Activated naive CD8-positive, alpha-beta T cell treated with anti-CD3 and anti-CD28 coated beads, Interleukin-2, amount 10 ng/mL, durations not matched to agents 7 days and 5 days (primary cell): ENCODE data around the gene ULBP1. TPM values are rescaled to one million over a fixed set of nuclear protein-coding genes. Genes with fewer than 3 reads are reported as not detected.
"Not testable (repeated sequence)": the region's sequence is repeated elsewhere in the genome, so short reads cannot be mapped to it uniquely, and the experiment has no call there.

ENCODE experiments used
- ATAC-seq: fragments of 150-1000 bp; cut with Tn5 transposase; one replicate; pipeline ENCODE4 v1.10.0; 2021; ENCODE audit warnings: low read depth, moderate library complexity
- POLR2A ChIA-PET: fragments of 350-600 bp; sonication (Branson Sonifier 250); formaldehyde crosslinking; loops from one replicate; lab custom pipeline; 2021; ENCODE audit warnings: antibody characterized with exemption; lab: Charles Lee
- DNase-seq: peaks from one replicate; pipeline ENCODE4 v3.0.0; 2021
- H3K27ac Mint-ChIP-seq: one replicate; pipeline ENCODE4 v1.8.0; 2022; ENCODE audit warnings: mild to moderate bottlenecking, mixed read lengths
- H3K27me3 Mint-ChIP-seq: one replicate; pipeline ENCODE4 v1.8.0; 2022; ENCODE audit warnings: mild to moderate bottlenecking, moderate library complexity, mixed read lengths
- H3K36me3 Mint-ChIP-seq: one replicate; pipeline ENCODE4 v1.8.0; 2021; ENCODE audit warnings: mild to moderate bottlenecking, mixed read lengths
- H3K4me1 Mint-ChIP-seq: one replicate; pipeline ENCODE4 v1.8.0; 2021; ENCODE audit warnings: mixed read lengths
- H3K4me3 Mint-ChIP-seq: one replicate; pipeline ENCODE4 v1.8.0; 2022; ENCODE audit warnings: mild to moderate bottlenecking, moderate library complexity, mixed read lengths
- H3K9me3 Mint-ChIP-seq: one replicate; pipeline ENCODE4 v1.8.0; 2021; ENCODE audit warnings: mixed read lengths
- total RNA-seq, 2 experiments: library from RNA; stranded (reverse); gene quantifications; one replicate each; pipeline ENCODE4 v1.2.3, GENCODE V29; 2021

ULBP1 gene
- total RNA-seq, 2 experiments from 2014 or later = 0.91 to 0.97 TPM

DNA sequence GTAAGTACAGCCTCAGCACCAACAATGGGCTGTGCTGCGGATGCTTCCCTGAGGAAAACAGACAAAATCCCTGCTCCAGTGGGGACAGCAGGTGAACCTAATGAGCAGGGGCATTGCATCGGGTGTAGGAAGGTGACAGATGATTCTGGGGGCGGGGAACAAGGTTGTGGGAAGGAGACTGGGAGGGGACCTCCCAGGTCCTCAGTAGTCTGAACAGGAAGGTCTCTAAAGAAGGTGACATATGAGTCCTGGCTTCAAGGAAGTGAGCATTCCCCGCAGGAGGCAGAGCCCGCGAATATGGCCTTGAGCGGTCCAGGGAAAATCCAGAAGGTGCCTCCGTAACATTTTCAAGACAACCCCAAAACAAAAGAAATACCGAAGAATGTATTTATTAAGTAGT is 19.4 kb downstream of the ULBP1 start:
- no peak for ATAC-seq
- Mint-ChIP-seq H3K27me3 (peaks cover 87% of the 10 kb centered on the region), H3K27ac (no peak overlapping the region), H3K4me3 (no peak overlapping the region), H3K36me3 (peaks cover 2% of the 10 kb centered on the region), H3K4me1 (no peaks in the 10 kb centered on the region), H3K9me3 (peaks cover 2% of the 10 kb centered on the region)
- DNase-seq = no peak
- POLR2A ChIA-PET = no interaction called here

DNA sequence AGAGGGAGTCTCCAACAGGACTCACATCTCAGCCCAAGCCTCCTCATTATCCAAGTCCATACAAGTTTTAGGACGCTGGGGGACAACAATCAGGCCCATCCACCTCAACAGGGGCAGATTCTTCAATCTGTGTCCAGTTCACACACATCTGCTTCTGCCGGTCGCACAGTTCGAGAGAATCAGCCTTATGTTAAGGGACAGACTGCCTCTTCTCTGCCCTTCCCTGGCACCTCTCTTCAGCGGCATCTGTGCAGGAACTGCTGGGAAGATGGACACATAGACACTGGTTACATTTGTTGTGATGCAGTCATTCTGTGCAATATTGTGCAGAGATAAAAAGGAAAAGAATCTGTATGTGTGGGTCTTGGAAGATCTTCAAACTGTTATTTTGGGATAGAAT is 21.0 kb downstream of the ULBP1 start:
- ATAC-seq = no peak
- H3K27ac Mint-ChIP-seq = no peak overlapping the region
- H3K4me3 Mint-ChIP-seq = no peak overlapping the region
- DNase-seq = no peak
- H3K27me3 Mint-ChIP-seq = peaks cover 91% of the 10 kb centered on the region
- H3K4me1 Mint-ChIP-seq = peaks cover 8% of the 10 kb centered on the region
- peaks cover 9% of the 10 kb centered on the region for H3K9me3 Mint-ChIP-seq
- POLR2A ChIA-PET = interaction anchor here (0.6 to 0.7 kb wide), 3 partner anchors 68 to 267 kb away, joined by 3 to 4 read pairs (median 3); no protein-coding TSS in a partner anchor
- H3K36me3 Mint-ChIP-seq = peaks cover 5% of the 10 kb centered on the region

DNA sequence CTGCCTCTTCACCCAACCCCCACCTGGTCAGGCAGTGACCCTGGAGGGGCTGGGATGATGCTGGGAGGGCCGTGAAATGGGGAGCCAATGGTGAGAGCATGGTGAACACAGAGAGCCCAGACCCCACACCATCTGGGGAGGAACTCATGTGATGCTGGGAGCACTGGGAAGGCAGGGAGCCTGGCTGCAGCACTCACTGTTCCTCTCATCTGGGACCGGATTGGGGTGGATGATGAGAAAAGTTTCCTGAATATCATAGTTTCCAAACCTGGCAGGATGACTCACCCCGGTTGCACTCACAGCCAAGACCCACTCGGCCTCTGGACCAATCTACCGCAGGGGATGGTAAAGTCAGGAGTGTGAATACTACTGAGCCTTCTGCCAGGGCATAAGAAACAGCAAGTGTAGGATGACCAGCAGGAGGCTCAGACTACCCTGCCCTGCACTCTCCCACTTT is 21.8 kb downstream of the ULBP1 start:
- H3K36me3 Mint-ChIP-seq = peaks cover 5% of the 10 kb centered on the region
- peaks cover 95% of the 10 kb centered on the region for H3K27me3 Mint-ChIP-seq
- H3K4me3 Mint-ChIP-seq = no peak overlapping the region
- peaks cover 9% of the 10 kb centered on the region for H3K9me3 Mint-ChIP-seq
- H3K27ac Mint-ChIP-seq = no peak overlapping the region
- POLR2A ChIA-PET = no interaction called here
- no peak for ATAC-seq
- no peak for DNase-seq
- peaks cover 14% of the 10 kb centered on the region for H3K4me1 Mint-ChIP-seq

DNA sequence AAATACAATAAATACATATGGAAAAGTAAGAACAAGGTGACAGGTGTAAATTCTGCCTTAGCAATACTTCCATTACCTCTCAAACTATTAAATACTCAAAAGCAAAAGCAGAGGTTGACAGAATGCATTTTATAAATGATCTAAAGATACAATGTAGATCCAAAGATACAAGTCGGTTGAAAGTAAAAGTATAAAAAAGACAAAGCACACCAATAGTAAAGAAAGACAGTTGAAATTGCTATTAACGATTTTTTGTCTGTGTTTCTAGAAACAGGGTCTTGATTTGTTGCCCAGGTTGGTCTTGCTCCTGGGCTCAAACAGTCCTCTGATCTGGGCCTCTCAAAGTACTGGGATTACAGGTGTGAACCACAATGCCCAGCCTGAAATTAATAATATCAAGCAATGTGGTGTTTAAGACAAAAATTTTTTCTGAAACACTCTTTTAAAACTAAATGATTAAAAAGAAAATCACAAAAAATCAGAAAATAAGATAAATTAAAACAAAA is 23.9 kb downstream of the ULBP1 start:
- DNase-seq (no peak), ATAC-seq (no peak)
- H3K36me3 Mint-ChIP-seq = peaks cover 5% of the 10 kb centered on the region
- peaks cover 94% of the 10 kb centered on the region for H3K27me3 Mint-ChIP-seq
- peaks cover 25% of the 10 kb centered on the region for H3K4me1 Mint-ChIP-seq
- H3K9me3 Mint-ChIP-seq = peaks cover 9% of the 10 kb centered on the region
- H3K27ac Mint-ChIP-seq = no peak overlapping the region
- POLR2A ChIA-PET = no interaction called here
- no peak overlapping the region for H3K4me3 Mint-ChIP-seq

DNA sequence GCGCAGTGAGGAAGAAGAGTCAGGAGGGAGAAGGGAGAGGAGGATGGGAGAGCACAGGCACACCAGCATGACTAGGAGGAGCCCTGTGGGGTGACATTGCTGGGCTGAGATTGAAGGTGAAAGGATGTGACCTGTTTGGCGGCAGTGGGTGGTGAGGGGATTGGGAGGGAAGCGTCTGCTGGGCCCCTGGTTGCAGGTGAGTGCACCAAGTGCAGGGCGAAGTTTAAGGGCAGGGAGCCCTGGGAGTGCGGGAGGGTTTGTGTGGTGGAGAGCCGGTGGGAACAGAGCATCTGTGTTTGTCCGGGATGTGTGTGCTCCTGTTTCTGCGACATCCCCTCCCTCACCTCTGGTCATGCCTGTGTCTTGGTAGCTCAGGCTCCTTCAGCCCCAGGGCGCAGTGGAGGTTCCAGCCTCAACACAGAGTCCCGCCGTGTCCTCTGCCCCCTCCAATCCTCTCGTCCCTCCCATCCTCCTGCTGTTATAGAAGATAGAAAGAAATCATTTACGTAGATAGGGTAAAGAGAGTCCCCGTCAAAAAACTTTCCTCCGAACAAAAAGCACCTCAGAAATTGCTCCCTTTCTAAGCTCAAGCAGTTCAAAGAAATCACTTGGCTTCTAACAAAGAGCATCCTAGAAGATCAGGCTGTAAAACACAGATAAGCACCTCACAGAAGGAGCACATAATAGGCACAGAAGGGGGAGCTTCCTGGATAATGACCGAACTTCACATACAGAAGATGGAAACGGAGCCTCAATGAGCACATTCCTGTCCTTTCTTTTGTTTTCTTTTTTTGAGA is 25.0 kb downstream of the ULBP1 start:
- peaks cover 25% of the 10 kb centered on the region for H3K4me1 Mint-ChIP-seq
- peaks cover 94% of the 10 kb centered on the region for H3K27me3 Mint-ChIP-seq
- DNase-seq (no peak), ATAC-seq (no peak)
- H3K27ac Mint-ChIP-seq = no peak overlapping the region
- POLR2A ChIA-PET = no interaction called here
- H3K9me3 Mint-ChIP-seq = peaks cover 9% of the 10 kb centered on the region
- no peak overlapping the region for H3K4me3 Mint-ChIP-seq
- H3K36me3 Mint-ChIP-seq = peaks cover 5% of the 10 kb centered on the region

DNA sequence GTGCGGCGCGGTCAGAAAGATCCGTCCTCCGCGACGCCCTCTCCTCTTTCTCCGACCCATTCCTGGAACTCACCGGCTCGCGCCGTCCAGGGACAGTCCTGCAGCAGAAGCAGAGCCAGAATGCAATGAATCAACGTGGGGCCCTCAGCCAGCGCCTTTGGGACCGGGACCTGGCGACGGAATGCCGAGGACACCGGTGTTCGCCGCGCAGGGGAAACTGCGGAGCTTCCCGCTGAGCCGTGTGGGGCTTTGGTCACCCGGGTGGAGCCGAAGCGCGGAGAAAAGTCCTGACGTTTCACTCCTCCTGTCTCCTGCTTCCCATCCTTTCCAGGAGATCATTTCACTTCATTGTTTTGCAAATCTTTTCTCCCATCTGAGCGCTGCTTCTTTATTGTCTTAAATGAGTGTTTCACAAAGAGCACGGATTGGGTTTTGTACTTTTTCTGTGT is 26.5 kb downstream of the ULBP1 start:
- H3K4me1 Mint-ChIP-seq = peaks cover 25% of the 10 kb centered on the region
- H3K4me3 Mint-ChIP-seq = peak overlapping the region; percentile 76
- DNase-seq (no peak), ATAC-seq (no peak)
- peaks cover 95% of the 10 kb centered on the region for H3K27me3 Mint-ChIP-seq
- POLR2A ChIA-PET = no interaction called here
- peaks cover 5% of the 10 kb centered on the region for H3K36me3 Mint-ChIP-seq
- H3K9me3 Mint-ChIP-seq = peaks cover 9% of the 10 kb centered on the region
- peak overlapping the region; percentile 3 for H3K27ac Mint-ChIP-seq

DNA sequence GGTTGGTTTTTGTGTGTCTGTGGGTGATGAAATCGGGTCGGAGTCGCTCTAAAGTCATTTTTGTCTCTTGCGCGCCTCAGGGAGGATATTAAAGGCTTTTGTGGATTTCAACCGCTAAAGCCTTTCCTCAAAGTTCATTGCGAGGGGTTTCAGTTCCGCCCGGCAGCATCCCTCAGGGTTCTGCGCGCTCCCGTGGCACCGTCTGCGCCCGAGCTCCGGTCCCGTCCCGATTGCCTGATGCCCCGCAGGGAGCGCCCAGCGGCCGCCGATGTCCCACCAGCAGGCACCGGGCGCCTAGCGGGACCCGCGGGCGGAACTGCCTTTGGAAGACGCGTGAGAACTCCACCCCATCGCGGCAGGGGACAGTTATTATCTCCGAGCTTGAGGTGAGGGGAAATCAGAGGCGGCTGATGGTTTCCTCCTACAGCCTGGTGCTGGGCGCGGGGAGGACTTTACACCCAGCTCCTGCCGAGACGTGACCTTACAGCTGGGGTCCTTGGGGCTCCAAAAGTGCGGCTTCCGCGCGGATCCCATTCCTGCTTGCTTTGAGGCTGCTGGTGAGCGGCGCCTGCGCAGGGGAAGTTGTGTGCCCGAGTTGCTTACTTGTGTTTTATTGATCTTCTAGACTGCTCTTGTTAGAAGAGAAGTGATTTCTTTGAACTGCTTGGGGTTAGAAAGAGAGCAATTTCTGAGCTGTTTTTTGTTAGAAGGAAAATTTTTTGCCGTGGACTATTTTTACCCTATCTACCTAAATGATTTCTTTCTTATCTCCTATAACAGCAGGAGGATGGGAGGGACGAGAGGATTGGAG is 27.1 kb downstream of the ULBP1 start:
- ATAC-seq (peak; percentile 49), DNase-seq (peak; percentile 62)
- Mint-ChIP-seq H3K4me1 (peaks cover 25% of the 10 kb centered on the region), H3K27ac (peak overlapping the region; percentile 3), H3K27me3 (peaks cover 93% of the 10 kb centered on the region), H3K4me3 (peak overlapping the region; percentile 76), H3K9me3 (peaks cover 9% of the 10 kb centered on the region), H3K36me3 (peaks cover 5% of the 10 kb centered on the region)
- POLR2A ChIA-PET = no interaction called here

DNA sequence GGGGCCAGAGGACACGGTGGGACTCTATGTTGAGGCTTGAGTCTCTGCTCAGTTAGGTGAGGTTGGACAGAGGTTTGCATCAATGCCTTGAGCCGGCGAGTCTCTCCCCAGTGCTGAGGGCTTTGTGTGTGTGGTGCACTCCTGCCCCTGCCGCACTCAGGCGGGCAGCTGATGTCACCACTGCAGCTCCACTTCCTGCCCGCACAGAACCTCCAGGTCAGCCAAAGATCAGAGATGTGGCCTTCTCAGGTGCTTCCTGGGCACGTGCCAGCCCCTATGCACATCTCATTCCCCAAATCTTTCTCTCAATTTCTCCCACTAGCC is 27.7 kb downstream of the ULBP1 start:
- peak overlapping the region; percentile 76 for H3K4me3 Mint-ChIP-seq
- H3K27ac Mint-ChIP-seq, H3K36me3 Mint-ChIP-seq, POLR2A ChIA-PET, DNase-seq, H3K9me3 Mint-ChIP-seq: not testable (repeated sequence)
- peaks cover 25% of the 10 kb centered on the region for H3K4me1 Mint-ChIP-seq
- ATAC-seq = peak; percentile 61
- peaks cover 92% of the 10 kb centered on the region for H3K27me3 Mint-ChIP-seq

- Mint-ChIP-seq H3K27me3 (peaks cover 88% of the 10 kb centered on the region), H3K4me1 (peaks cover 25% of the 10 kb centered on the region), H3K4me3 (no peak overlapping the region)
Observed at GRCh38 chr6:149991838-149992237, 28.1 kb downstream of the ULBP1 start.

DNA sequence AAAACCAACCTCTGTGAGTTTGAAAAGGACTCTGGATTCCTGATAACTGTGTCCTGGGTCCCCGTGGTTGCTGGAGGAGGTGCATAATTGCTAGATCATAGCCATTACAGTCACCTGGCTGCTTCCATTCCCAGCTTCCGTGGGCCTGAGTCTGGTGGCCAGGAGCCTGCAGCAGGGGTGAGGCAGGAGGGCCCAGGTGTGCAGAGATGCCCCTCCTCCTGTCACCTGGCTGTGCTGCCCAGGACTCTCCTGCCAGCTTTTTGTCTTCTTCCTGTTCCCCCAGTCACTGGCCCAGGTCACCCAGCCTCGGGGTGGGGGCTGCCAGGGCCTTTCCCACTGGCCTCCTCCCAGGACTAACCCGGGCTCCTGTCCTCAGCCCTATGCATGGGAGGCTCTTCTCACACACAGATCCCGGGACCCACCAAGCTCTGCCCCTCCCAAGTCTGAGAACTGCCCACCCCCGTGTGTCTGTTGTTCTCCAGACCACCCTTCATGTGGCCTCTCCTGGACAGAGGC is 31.6 kb downstream of the ULBP1 start:
- H3K27ac Mint-ChIP-seq = no peak overlapping the region
- ATAC-seq (no peak), DNase-seq (no peak)
- peaks cover 65% of the 10 kb centered on the region for H3K27me3 Mint-ChIP-seq
- H3K4me3 Mint-ChIP-seq = no peak overlapping the region
- no peaks in the 10 kb centered on the region for H3K36me3 Mint-ChIP-seq
- POLR2A ChIA-PET = no interaction called here
- peaks cover 14% of the 10 kb centered on the region for H3K4me1 Mint-ChIP-seq
- no peaks in the 10 kb centered on the region for H3K9me3 Mint-ChIP-seq

More at GRCh38 chr6:149991838-149992237, 28.1 kb downstream of the ULBP1 start:
- POLR2A ChIA-PET = no interaction called here
- Mint-ChIP-seq H3K9me3 (peaks cover 9% of the 10 kb centered on the region), H3K27ac (no peak overlapping the region), H3K36me3 (peaks cover 5% of the 10 kb centered on the region)
- ATAC-seq = no peak
- DNase-seq = no peak

GRCh38 chr6:149995971-149996370 is 32.2 kb downstream of the ULBP1 start:
- ATAC-seq (no peak), DNase-seq (no peak)
- H3K27me3 Mint-ChIP-seq = peaks cover 59% of the 10 kb centered on the region
- POLR2A ChIA-PET = no interaction called here
- H3K9me3 Mint-ChIP-seq = no peaks in the 10 kb centered on the region
- peaks cover 16% of the 10 kb centered on the region for H3K4me1 Mint-ChIP-seq
- H3K4me3 Mint-ChIP-seq = no peak overlapping the region
- H3K36me3 Mint-ChIP-seq = no peaks in the 10 kb centered on the region
- no peak overlapping the region for H3K27ac Mint-ChIP-seq

DNA sequence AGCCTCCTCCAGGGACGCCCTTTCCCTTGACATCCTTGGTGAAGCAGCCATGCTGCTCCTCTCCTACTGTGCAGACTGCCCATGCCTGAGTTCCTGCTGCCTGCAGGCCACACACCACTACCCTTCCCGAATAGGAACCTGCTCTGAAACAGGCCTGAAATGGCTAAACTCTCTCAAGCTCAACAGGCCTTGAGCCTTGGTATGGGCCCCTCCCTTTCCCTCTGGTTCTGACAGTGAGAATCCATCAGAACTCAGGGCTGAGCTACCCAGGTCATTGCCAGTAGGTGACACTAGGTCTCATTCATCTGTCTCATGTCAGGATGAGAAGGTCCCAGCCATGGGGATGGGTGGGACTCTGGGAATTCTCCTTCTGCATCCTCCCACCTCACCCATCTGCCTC is 35.9 kb downstream of the ULBP1 start:
- Mint-ChIP-seq H3K27ac (no peak overlapping the region), H3K27me3 (peaks cover 27% of the 10 kb centered on the region), H3K4me3 (no peak overlapping the region), H3K36me3 (peaks cover 9% of the 10 kb centered on the region), H3K4me1 (peaks cover 30% of the 10 kb centered on the region), H3K9me3 (no peaks in the 10 kb centered on the region)
- DNase-seq (no peak), ATAC-seq (no peak)
- POLR2A ChIA-PET = no interaction called here

DNA sequence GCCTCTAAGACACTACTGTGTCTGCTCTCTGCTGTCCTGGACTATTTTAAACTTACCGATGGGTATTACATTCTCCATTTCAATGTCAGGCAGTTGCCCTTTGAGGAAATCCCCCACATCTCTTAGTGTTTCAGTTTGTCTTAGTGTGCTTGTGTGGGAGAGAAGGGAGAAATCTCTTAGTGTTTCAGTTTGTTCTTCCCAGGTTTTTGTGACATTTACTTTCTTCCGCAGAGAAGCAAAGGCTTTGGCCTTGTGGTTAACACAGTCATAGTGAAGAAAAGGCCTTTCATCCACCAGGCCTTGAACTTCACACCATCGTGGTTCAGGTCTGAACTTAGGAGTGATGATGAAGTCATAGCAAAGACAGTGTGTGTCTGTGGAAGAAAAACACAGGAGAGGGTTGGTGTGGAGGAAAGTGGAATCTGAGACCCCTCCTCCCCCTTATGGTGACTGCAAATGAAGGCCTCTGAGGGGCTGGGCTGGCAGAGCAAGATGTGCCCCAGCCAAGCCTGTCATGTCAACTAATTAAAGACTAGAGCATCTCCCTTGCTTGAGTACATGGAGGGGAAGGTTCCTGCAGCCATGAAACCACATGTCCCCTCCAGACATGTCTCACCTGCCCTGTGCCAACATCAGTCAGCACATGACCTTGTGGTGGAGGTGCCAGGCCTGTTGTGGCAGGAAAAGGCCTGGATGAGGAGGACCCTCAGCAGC is 37.7 kb downstream of the ULBP1 start:
- no peak for DNase-seq
- ATAC-seq = no peak
- Mint-ChIP-seq H3K4me3 (peak overlapping the region; percentile 31), H3K4me1 (peaks cover 33% of the 10 kb centered on the region), H3K27ac (peak overlapping the region; percentile 18), H3K27me3 (peaks cover 19% of the 10 kb centered on the region), H3K9me3 (no peaks in the 10 kb centered on the region), H3K36me3 (peaks cover 9% of the 10 kb centered on the region)
- POLR2A ChIA-PET = no interaction called here
